Subcutaneous abdominal adipose tissue (tissue), 5 donors: Measurements from ENCODE around the gene GSTT2B.
"Not testable (repeated sequence)": the region's sequence is repeated elsewhere in the genome, so short reads cannot be mapped to it uniquely, and the experiment has no call there.

ENCODE experiments used
- H3K27ac ChIP-seq: one replicate; pipeline ENCODE4 v1.7.0; 2013; ENCODE audit warnings: low read depth, mild to moderate bottlenecking, inconsistent platforms, low read length, moderate library complexity
- H3K27me3 ChIP-seq, 5 donors: one replicate each; pipeline ENCODE4 v1.7.0; 2013; ENCODE audit warnings: low read length in 5 of 5, inconsistent platforms in 1 of 5; ENCODE audit not compliant: control insufficient read depth in 5 of 5, insufficient read depth in 4 of 5
- H3K36me3 ChIP-seq, 5 donors: one replicate each; pipeline ENCODE4 v1.7.0; 2013; ENCODE audit warnings: low read length in 5 of 5; ENCODE audit not compliant: control insufficient read depth in 5 of 5, insufficient read depth in 5 of 5
- H3K4me1 ChIP-seq, 5 donors: one replicate each; pipeline ENCODE4 v1.7.0; 2013; ENCODE audit warnings: low read length in 5 of 5, mild to moderate bottlenecking in 3 of 5, moderate library complexity in 1 of 5; ENCODE audit not compliant: control insufficient read depth in 5 of 5, insufficient read depth in 5 of 5
- H3K4me3 ChIP-seq, 5 donors: one replicate each; pipeline ENCODE4 v1.7.0; 2013; ENCODE audit warnings: low read length in 5 of 5, low read depth in 1 of 5
- H3K9ac ChIP-seq, 5 donors: one replicate each; pipeline ENCODE4 v1.7.0; 2013; ENCODE audit warnings: low read length in 5 of 5, mild to moderate bottlenecking in 4 of 5, moderate library complexity in 3 of 5
- H3K9me3 ChIP-seq, 5 donors: one replicate each; pipeline ENCODE4 v1.7.0; 2013; ENCODE audit warnings: low read length in 5 of 5; ENCODE audit not compliant: control insufficient read depth in 5 of 5
- donor health status: healthy.
- donor health status: healthy.
- donor health status: healthy.
- donor health status: healthy.
- donor health status: healthy.

Gene GSTT2B

GRCh38 chr22:24003887-24004286 lies 42.9 kb upstream of the GSTT2B start:
- no peak overlapping the region for H3K27ac ChIP-seq

GRCh38 chr22:24002851-24003250 lies 41.9 kb upstream of the GSTT2B start:
- H3K9me3 ChIP-seq, result no peaks in the 10 kb centered on the region
- H3K9ac ChIP-seq, result no peak overlapping the region
- H3K4me3 ChIP-seq, result no peak overlapping the region
- no peaks in the 10 kb centered on the region for H3K36me3 ChIP-seq
- peaks cover 3 to 9% (median 8%) of the 10 kb centered on the region in 5 donors for H3K4me1 ChIP-seq
- H3K27ac ChIP-seq, result no peak overlapping the region
- H3K27me3 ChIP-seq, result peaks cover 0 to 3% (median 0%) of the 10 kb centered on the region in 5 donors

More at GRCh38 chr22:24003887-24004286, 42.9 kb upstream of the GSTT2B start:
- no peaks in the 10 kb centered on the region for H3K36me3 ChIP-seq
- no peak overlapping the region for H3K9ac ChIP-seq
- H3K27me3 ChIP-seq, result peaks cover 0 to 3% (median 0%) of the 10 kb centered on the region in 5 donors
- no peak overlapping the region for H3K4me3 ChIP-seq
- peaks cover 3 to 9% (median 8%) of the 10 kb centered on the region in 5 donors for H3K4me1 ChIP-seq
- H3K9me3 ChIP-seq, result no peaks in the 10 kb centered on the region

GRCh38 chr22:24002272-24002671 lies 41.3 kb upstream of the GSTT2B start:
- peaks cover 0 to 3% (median 0%) of the 10 kb centered on the region in 5 donors for H3K27me3 ChIP-seq
- H3K4me3 ChIP-seq, result no peak overlapping the region
- H3K9me3 ChIP-seq, result no peaks in the 10 kb centered on the region
- no peak overlapping the region for H3K27ac ChIP-seq
- H3K4me1 ChIP-seq, result peaks cover 3 to 9% (median 8%) of the 10 kb centered on the region in 5 donors
- no peaks in the 10 kb centered on the region for H3K36me3 ChIP-seq
- H3K9ac ChIP-seq, result no peak overlapping the region

GRCh38 chr22:24001314-24001713 lies 40.3 kb upstream of the GSTT2B start:
- peaks cover 3 to 9% (median 8%) of the 10 kb centered on the region in 5 donors for H3K4me1 ChIP-seq
- H3K27ac ChIP-seq, result no peak overlapping the region
- H3K9me3 ChIP-seq, result no peaks in the 10 kb centered on the region
- no peaks in the 10 kb centered on the region for H3K36me3 ChIP-seq
- H3K27me3 ChIP-seq, result peaks cover 0 to 3% (median 0%) of the 10 kb centered on the region in 5 donors
- no peak overlapping the region for H3K4me3 ChIP-seq
- no peak overlapping the region for H3K9ac ChIP-seq

- H3K27me3 ChIP-seq, H3K36me3 ChIP-seq, H3K4me3 ChIP-seq, H3K4me1 ChIP-seq, H3K9me3 ChIP-seq, H3K27ac ChIP-seq, H3K9ac ChIP-seq: not testable (repeated sequence)
These were observed 38.8 kb upstream of the GSTT2B start for GRCh38 chr22:23999779-24000178.

GRCh38 chr22:23997092-23997491 lies 36.1 kb upstream of the GSTT2B start:
- Histone ChIP-seq H3K36me3 (no peaks in the 10 kb centered on the region), H3K4me3 (no peak overlapping the region), H3K4me1 (no peaks in the 10 kb centered on the region), H3K27ac (no peak overlapping the region), H3K27me3 (peaks cover 0 to 3% (median 0%) of the 10 kb centered on the region in 5 donors), H3K9me3 (no peaks in the 10 kb centered on the region), H3K9ac (no peak overlapping the region)

- H3K27ac ChIP-seq, H3K36me3 ChIP-seq, H3K4me3 ChIP-seq, H3K27me3 ChIP-seq, H3K9me3 ChIP-seq, H3K9ac ChIP-seq, H3K4me1 ChIP-seq: not testable (repeated sequence)
These were observed 32.7 kb upstream of the GSTT2B start for GRCh38 chr22:23993581-23994177.

- not testable (repeated sequence) for H3K9ac ChIP-seq, H3K9me3 ChIP-seq, H3K36me3 ChIP-seq, H3K4me1 ChIP-seq, H3K27me3 ChIP-seq, H3K4me3 ChIP-seq, H3K27ac ChIP-seq
These were observed 32.1 kb upstream of the GSTT2B start for GRCh38 chr22:23993080-23993479.

- H3K4me1 ChIP-seq, H3K9ac ChIP-seq, H3K4me3 ChIP-seq, H3K36me3 ChIP-seq, H3K27ac ChIP-seq, H3K9me3 ChIP-seq, H3K27me3 ChIP-seq: not testable (repeated sequence)
These were observed 28.7 kb upstream of the GSTT2B start for GRCh38 chr22:23989583-23990244.

GRCh38 chr22:23986538-23987178 lies 25.7 kb upstream of the GSTT2B start:
- not testable (repeated sequence) for H3K36me3 ChIP-seq, H3K4me1 ChIP-seq, H3K27ac ChIP-seq, H3K27me3 ChIP-seq, H3K4me3 ChIP-seq, H3K9ac ChIP-seq, H3K9me3 ChIP-seq
